ENCODE measurements around the gene CTXND1.

CTXND1 gene

DNA sequence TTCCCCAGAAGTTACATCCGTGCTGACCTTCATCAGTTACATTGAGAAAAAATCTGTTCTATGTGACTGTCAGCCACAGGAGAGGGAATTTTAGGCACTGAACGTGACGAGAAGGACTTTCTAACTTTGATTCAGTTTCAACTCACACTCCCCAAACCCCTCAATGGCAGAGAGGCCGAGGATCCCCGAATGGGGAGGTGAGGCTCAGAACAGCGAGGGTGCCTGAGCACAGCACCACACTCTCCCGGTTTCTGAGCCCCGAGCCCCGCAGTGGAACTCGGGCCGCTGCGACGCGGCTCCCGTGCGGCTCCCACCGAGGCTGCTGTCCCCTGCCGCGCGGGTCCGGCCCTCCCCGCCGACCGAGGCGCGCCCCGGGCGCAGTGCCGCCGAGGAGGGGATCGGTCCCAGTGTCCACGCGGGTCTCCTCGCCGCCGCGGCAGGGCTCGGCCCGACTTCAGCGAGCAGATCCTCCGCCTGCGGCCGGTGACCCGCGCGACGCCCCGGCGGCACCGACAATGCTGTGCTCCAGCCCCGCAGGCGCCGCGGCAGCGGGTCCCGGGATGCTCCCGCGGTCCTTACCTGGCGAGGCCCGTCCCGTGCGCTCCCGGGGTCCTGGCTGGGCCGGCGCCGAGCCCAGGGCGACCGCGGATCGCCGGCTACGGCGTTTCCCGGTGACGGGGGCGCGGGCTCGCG lies 439 bp downstream of the CTXND1 start:
- DNase-seq, result no peak

DNA sequence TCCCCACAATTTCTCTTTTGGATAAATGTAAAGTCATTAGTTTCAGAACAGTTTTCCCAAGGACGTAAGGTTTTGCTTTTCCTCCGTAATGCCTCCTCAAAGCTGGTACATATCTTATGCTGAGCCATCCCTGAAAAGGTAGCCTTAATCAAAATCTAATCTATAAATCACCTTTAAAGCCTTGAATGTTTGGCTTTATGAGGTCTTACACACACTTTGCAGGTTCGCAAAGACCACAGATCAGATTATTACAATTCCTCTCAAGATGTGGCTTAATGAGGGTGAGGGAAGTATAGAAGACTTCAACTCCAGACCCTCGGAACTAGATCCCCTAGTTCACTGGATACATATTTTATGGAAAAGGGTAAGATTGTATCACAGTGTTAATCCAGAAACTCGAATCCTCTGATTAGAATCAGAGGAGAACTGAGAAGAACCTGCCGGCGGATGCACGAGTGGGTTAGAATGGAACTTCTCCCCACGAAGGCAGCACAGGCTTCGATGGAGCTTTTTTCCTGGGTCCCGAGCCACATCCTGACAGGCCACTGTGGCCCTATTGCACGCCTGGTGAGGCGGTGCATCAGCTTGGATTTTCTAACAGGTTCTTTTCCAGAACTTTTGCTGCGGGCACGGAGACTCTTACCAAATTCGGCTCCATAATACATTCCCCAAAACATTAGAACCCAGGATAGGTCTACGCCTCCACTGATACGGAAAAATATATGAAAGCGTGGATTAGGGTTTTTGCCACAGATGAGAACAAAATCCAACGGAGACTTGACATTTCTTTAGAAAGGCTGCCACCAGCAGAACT lies 1.2 kb downstream of the CTXND1 start:
- DNase-seq, result no peak

DNA sequence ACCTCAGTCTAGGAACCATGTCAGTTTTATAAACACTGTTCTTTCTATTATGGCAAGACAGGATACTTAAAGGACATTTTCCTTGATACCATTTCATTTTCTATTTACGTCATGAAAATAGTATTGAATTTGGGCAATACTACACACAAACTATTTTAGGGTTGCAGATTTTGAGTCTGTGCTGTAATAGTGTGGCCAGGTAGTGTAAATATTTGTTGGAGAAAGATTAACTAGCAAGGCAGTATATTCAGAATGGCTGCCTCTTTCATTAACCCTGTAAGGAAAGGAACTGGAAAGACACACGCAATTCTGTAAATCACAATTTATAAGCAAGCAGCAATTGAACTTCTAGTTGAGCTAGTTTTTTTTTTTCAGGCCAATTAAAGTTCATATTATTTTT lies 2.0 kb downstream of the CTXND1 start:
- no peak for DNase-seq

DNA sequence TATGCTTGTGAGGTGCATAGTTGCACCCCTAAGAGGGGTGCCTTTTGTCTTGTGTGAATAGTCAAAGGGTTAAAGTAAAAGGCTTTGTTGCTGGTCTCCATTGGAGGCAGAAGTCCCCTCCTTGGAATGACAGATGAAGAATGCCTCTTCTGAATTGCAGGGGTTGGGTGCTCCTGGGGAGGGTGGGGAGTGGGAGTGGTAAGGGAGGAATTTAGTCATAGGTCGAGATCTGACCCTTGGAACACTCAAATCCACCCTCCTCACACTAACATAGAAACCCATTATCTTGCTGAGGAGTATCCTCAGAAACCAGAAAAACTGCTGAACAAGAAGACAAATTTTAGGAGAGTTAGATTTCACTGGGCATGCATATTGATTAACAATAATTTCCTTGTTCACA lies 4.7 kb downstream of the CTXND1 start:
- no peak for DNase-seq

DNA sequence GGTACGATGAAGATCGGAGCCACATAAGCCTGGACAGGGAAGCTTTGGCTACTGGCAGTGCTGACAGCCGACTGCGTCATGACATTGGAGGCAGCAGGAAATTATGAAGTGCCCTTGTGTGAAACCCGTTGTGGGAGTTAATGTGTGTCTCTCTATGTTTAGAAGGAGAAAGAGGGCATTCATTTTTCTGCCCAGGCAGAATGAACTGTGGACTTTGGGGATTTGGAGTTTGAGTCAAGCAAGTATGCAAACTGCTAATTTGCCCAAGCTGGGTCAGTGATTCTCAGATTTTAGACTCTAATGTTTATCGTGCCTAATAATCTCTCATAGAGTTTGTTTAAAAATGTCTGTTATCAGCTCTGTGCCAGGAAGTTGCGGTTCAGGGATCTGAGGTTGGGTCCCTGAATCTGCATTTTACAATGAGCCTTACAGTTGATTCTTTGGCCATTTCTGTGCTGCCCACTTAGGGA lies 5.6 kb downstream of the CTXND1 start:
- DNase-seq, result no peak

DNA sequence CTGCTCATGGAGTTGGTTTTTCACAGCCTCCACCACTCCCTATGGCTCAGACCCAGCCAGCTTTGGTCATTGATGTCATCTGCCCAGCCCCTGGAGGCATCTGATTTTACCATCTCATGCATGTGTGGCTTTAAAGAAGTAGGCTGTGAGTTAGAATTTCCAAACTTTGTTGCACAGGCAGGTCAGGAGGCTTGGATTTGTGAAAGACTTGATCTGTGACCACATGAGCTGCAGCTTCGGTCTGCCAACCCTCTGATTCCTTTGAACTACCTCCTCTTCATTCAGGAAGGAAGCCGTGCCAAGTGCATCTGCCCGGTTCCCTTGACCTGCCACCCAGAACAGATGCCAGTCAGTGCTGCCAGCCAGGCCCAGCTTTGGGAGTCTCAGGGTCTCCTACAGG lies 9.2 kb downstream of the CTXND1 start:
- no peak for DNase-seq

DNA sequence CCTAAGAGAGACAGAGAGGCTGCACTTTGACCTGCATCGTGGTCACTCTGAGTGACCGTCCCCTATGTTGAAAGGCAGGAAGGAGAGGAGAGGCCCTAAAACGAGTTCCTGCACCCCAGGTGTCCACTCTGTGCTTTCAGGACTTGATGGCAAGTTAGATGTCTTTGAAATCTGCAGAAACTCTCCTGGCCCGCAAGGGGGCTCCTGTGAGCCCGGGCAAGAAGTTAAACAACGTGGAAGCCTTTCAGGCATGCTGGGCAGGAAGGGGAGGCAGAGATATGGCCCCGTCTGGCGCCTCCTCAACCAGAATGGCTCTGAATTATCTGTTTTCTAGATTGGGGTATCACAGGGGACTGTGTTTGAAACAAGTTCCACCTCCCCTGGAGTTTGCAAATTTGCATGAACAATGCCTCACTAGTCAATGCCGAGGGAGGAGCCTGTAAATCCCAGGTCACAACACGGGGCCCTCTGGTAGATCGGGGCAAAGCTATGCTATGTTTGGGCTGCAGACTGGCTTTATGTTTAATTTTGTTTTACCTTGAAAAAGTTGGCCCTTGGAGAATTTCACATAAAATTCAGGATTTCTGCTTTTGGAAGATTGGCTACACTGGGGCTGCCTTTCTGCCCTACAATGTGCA lies 9.8 kb downstream of the CTXND1 start:
- no peak for DNase-seq

DNA sequence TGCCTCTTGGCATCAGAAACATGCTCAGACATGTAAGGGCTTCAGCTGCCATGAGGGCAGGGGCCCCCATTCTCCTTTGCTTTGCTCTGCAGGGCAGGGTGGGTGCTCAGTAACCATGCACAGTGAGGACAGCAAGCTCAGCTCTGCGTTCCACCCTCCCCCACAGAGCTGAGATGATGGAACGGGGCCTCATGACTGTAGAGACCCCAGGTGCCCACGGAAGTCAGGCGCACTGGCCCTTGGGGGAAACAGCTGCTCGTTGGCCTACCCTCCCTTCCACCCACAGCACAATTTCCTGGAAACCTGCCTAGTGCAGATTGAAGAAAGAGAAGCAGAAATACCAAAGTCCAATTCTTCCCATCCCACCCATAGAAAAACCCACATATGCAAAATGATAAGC lies 10.5 kb downstream of the CTXND1 start:
- DNase-seq, result no peak

DNA sequence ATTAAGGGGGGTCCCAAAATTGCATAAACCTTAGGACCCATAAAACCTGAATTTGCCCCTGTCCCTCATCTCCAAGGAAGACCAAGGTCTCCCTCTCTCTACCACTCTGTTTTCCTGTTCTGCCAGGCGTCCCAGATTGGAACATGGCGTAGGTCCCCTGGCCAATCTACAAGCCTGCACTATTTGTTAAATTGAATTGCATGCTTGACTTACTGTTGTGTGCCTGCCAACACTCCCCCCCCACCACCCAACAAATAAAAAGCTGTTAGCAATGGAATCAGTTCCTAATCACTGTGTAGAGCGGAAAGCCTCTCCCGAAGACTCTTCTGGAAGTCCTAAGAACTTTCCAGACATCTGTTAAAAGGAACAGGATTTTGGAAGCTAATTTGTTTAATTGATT lies 11.7 kb downstream of the CTXND1 start:
- DNase-seq, result no peak

DNA sequence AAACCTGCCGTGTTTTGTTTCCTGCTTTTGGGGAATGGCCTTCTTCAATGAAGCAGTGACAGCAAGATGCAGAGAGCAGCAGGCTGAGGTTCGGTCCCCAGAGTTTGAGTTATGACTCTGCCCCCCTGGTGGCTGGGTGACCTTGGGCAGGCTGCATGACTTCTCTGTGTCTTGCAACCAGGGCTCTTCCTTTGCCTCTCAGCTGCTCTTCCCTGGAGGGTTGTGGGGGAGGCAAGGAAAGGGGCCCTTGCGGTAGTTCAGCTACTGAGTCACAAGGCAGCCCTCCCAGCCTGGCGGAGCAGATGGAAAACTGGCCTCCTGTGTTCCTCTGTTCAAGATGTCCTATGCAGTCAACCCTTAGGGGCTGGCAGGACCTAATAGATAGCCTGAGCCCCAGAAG lies 17.1 kb downstream of the CTXND1 start:
- DNase-seq, result no peak

DNA sequence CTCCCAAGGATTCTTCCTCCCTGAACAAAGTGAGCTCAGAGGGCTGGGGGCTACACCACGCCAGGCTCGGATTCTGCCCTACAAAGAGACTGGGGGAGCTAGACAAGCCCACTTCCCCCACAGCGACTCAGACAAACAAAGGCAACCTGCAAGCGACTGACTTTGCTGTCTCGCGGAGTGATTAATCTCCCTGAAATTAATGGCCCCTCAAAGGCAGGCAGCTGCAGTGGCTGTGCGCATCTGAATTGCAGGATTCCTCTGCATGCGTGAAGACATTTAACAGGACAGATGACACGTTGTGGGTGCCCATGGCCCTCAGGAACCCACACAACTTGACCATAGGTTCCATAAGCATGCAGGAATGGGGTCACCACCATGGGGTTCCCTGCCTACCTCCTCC lies 18.4 kb downstream of the CTXND1 start:
- DNase-seq, result no peak

DNA sequence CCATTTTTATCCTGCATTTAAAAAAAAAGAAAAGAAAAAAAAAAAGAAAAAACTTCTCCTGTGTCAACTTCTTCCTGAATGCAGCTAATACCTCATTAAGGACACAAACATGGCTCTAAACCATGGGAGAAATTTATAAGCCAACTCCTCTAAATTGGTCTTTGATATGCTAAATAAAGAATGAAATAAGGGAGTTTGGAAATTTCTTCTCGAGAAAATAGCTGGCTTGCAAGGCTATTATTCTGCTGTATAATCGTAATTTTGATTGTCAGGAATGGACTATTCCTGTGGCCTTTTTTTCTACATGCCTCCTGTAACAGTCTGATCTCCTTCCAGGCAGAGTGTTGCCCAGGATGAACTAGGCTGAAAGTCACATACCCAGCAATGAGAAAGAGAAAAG lies 20.6 kb downstream of the CTXND1 start:
- DNase-seq, result no peak

DNA sequence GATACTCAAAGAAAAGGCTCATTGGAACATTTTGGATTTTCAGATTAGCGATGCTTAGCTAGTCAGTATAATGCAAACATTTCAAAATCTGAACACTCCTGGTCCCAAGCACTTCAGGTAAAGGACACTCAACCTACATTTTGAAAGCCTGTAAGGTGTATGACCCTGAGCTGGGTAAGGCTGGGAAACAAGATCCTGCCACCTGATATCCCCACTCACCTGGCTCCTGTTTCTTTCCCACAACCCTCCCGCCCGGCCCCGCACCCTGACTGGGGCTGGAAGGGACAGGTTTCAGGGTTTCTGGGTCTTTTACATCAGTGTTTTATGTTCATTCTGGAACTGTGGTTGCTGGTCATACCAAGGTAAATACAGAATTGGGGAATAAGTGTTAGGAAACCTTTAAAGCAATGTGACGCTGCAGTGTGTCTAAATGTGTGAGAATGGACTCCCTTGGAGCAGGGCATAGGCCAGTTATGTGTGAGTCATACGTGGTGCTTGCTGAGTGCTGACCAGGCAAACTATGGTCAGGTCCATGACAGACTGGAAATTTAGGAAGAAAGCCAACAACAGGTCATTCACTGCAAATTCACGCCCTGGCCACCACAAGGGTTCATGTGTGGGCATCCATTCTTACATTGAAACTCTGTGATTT lies 22.9 kb downstream of the CTXND1 start:
- no peak for DNase-seq

DNA sequence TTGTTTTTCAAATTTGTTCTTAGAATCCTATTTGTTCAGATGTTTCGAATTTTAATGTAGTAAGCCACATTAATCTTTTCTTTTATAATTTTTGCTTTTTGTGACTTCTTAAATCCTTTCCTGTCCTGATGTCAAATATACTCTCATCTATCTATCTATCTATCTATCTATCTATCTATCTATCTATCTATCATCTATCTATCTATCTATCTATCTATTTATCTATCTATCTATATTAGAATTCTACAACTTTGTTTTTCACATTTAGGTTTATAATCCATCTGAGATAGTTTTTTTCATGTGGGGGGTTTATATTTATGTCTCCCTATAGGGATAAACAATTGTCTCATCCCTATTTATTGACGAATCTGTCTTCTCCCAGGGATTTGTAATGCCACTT lies 32.1 kb downstream of the CTXND1 start:
- no peak for DNase-seq

DNA sequence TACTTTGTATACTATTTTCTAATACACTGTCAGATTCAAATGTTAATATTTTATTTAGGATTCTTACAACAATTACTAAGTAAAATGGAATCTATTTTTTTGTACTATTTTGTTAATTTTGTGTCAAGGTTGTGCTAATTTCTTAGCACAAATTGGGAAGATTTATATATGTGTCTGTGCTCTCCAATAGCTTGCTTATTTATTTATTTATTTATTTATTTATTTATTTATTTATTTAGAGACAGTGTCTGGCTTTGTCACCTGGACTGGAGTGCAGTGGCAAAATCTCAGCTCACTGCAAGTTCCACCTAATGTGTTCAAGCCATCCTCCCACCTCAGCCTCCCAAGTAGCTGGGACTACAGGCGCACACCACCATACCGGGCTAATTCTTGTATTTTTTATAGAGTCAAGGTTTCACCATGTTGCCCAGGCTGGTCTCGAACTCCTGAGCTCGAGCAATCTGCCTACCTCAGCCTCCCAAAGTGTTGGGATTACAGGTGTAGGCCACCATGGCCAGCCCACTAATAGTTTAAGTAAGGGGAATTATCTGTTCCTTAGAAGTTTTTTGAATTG lies 34.6 kb downstream of the CTXND1 start:
- no peak for DNase-seq

DNA sequence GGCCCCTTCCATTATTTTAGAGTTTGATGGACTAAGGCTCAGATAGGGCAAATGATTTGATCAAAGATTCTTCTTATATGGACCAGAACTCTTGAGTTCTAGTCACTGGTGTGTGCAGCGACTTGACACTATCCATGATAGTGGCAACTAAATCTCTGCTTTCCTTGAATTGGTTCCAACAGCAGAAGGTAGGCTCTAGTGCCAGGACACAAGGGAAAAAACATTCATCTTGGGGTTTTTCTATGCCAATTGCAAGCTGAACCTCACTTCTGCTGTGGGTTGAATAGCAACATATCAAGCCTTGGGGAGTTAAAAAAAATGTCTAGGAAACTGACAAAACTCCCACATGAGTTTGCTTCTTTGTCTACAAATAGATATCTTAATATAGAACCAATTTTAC lies 35.1 kb downstream of the CTXND1 start:
- DNase-seq, result no peak

DNA sequence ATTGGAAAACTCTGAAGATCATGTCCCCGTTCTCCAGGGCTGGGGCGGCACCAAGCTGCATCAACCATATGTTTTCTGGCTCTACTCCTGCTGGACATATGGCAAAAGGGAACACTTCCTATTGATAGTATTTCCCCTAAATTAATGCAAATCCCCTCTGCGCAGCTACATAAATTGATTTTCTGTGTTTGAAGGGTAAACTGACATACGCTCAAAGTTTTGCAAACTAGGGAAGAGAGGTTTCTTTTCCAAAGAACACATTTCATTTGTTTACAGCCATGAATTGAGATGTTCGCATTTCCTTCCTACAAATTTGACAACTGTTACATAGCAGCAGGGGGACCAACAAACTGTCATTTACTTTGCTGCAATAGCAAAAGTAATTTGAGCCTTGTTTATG lies 35.9 kb downstream of the CTXND1 start:
- no peak for DNase-seq

DNA sequence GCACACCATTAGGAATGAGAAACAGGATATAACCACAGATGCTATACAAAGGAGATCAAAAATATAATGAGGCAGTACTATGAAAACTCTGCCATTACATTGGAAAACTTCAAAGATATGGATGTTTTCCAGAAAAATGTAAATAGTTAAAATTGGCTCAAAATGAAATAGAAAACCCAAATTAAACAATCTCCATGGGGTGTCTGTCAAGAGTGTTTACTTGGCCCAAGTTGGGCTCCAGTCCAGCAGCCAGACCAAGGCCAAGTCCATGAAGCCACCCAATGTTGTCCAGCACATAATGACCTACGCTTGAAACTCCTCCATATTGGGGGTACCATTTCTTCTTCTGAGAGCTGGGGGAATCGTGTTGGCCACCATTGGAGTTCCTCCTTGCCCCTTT lies 37.1 kb downstream of the CTXND1 start:
- no peak for DNase-seq

DNA sequence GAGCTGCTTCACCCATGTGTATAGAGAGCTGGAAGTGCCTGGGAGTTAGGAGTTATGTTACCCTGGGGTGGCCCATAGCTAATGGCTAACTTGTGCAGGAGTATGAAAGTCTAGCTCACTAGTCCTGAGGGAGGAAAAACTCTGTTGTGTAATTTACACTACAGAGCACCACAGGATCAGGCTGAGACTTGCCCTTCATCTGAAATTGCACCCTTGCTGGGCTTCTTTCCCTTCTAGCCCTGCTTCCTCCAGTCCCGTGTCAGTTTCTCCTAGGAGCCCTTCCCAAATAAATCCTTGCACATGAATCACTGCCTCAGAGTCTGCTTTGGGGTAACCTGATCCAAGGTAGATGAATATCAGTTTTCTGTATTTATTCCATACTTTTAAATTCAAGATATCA lies 40.0 kb downstream of the CTXND1 start:
- no peak for DNase-seq

DNA sequence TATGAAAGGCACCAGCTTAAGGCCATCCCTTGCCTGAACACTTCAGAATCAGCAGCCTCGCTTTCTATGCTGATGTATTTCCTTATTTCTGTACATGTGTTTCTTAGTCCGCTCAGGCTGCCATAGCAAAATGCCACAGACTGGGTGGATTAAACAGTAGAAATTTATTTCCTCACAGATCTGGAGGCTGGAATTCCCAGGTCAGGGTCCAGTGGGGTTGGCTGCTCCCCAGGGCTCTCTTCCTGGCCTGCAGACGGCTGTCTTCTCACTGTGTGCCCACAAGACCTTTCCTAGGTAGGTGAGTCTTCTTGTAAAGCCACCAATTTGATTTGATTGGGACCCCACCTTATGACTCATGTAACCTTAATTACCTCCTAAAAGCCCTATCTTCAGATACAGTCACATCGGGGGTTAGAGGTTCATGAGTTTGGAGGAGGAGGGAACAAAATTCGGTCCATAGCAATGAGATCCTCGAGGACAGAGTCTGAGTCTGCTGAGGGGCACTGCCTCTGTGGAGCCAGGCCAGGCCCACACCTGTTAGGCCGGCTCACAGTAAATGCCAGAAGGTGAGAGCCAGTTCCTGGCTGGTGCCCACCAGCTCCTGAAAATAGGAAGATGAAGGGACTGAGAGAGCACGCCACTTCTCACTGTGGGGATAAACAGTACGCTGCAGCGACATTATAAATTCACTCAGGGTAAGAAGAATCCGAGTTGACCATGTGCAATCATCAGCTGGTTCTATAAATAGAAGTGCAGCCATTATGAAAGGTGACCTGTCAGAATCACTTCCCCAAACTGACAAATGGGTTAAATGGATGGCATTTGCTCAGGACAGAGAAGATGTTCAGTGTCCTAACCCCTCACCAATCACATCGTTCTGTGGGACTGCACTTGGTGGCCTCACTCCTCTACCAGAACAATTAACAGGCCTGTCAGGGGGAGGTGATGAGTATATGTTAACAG lies 41.1 kb downstream of the CTXND1 start:
- no peak for DNase-seq

DNA sequence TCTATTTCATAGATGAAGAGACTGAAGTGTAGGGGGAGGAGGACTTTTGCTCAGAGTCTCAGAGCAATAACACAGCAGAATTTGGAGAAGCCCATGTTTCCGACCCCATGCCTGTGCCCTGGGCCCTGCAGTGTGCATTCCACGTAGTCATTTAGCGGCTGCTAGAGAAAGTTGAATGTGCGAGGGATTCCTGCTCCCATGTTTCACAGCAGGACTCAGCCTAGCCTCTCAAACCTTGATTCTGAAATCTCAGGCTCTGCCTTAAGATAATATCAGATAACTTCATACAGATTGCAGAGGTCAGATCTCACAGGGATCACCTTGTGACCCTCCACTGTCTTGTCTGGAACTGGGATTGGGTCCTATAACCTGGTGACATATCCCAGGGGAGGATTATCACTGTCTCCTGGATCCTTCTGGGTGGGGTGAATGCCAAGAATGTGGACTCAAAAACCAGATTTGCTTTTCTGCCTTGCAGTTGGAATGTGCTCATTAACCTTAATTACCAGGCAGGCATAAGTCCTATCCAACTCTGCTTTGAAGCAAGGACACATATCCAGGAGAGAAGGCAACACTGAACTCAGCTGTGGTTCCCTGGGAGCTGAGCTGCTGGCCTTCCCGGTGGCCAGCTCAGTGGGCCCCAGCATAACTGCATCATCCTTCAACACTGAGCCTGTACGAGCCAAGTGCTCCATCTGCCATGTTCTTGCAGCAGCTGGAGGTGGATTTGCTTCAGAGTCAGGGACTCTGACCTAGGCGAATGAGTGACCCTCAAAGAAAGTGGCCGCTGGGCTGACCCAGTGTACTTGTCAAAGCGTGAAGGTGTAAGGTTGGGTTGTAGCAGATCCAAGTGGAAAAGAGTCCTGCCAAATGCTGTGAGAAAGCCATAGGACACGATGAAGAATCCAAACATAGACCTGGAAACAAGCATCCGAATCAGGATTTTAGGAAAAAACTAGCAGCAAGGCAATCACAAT lies 43.0 kb downstream of the CTXND1 start:
- DNase-seq, result no peak
